ENCODE data around the gene JOSD1. TPM values are rescaled to one million over a fixed set of nuclear protein-coding genes. Genes with fewer than 3 reads are reported as not detected.

The JOSD1 gene
- total RNA-seq, 1 experiment from 2014 or later: 19.2 TPM

- no peaks in the 10 kb centered on the region for H3K9me3 Mint-ChIP-seq
- Histone ChIP-seq H4K91ac (ENCODE audit: insufficient read length, low read depth, low read length) (no peak overlapping the region), H3K4me1 (ENCODE audit: insufficient read depth, low read length) (no peaks in the 10 kb centered on the region), H3K56ac (ENCODE audit: insufficient read length, low read depth, low read length) (no peak overlapping the region), H2BK15ac (ENCODE audit: low read depth, low read length) (no peak overlapping the region), H2AK5ac (ENCODE audit: insufficient read length, low read length) (no peak overlapping the region), H2BK20ac (ENCODE audit: low read depth, low read length, poor library complexity, severe bottlenecking) (no peak overlapping the region), H4K5ac (ENCODE audit: insufficient read length, low read depth, low read length) (no peak overlapping the region), H4K8ac (replicated peaks; ENCODE audit: insufficient read length, low read depth, low read length) (no peak overlapping the region), H3K79me2 (ENCODE audit: insufficient read depth, low read length) (no peaks in the 10 kb centered on the region), H3K9me3 (ENCODE audit: control insufficient read depth, low read depth, low read length) (no peaks in the 10 kb centered on the region), H3K4ac (ENCODE audit: low read depth, low read length) (no peak overlapping the region), H3K9ac (ENCODE audit: extremely low read depth, insufficient read length, low read length) (no peak overlapping the region), H3K4me2 (ENCODE audit: insufficient read depth, insufficient read length, low read length) (no peak overlapping the region), H3K23ac (ENCODE audit: insufficient read length, low read depth, low read length) (no peak overlapping the region), H3K27ac (ENCODE audit: insufficient read length, low read depth, low read length) (no peak overlapping the region), H2BK120ac (ENCODE audit: low read depth, low read length, poor library complexity, severe bottlenecking) (no peak overlapping the region), H3K27me3 (ENCODE audit: insufficient read depth, low read length) (no peaks in the 10 kb centered on the region), H3K14ac (ENCODE audit: insufficient read depth, low read length) (no peak overlapping the region), H3K18ac (ENCODE audit: insufficient read length, low read depth, low read length) (no peak overlapping the region), H3K23me2 (ENCODE audit: insufficient read length, low read depth, low read length, poor library complexity, severe bottlenecking) (no peaks in the 10 kb centered on the region), H3K79me1 (ENCODE audit: insufficient read depth, low read depth, low read length, poor library complexity, severe bottlenecking) (no peaks in the 10 kb centered on the region), H2BK12ac (ENCODE audit: insufficient read length, low read depth, low read length) (no peak overlapping the region), H3T11ph (ENCODE audit: low read length) (no peak overlapping the region), H2AFZ (ENCODE audit: low read length) (no peak overlapping the region), H4K20me1 (ENCODE audit: control insufficient read depth, insufficient read depth, insufficient read length) (no peaks in the 10 kb centered on the region), H2BK5ac (ENCODE audit: insufficient read length, low read length) (no peak overlapping the region)
- H3K27ac Mint-ChIP-seq: peak overlapping the region in 1 of 3 experiments; percentile 85; a peak in 1 of 7 replicates
- no CpG with 5 or more reads among the region's 15 CpGs for WGBS (ENCODE audit: extremely low coverage, insufficient read length, low lambda C conversion rate)
- H3K4me3 Mint-ChIP-seq: no peak overlapping the region
- DNase-seq: no peak
- no peaks in the 10 kb centered on the region for H3K27me3 Mint-ChIP-seq (ENCODE audit: low read depth)
- no peaks in the 10 kb centered on the region for H3K4me1 Mint-ChIP-seq
- TF ChIP-seq CTCF (conservative IDR thresholded peaks at IDR 0.05): no peak
- H3K36me3 Mint-ChIP-seq (ENCODE audit: insufficient read depth in 1 of 3, low read depth in 3 of 3): peaks cover 47 to 99% (median 87%) of the 10 kb centered on the region in 3 experiments; a peak in 6 of 7 replicates
Observed at GRCh38 chr22:38727530-38728451, 27.0 kb upstream of the JOSD1 start.
